Measurements from ENCODE around the gene EEIG1. TPM values are rescaled to one million over a fixed set of nuclear protein-coding genes. Genes with fewer than 3 reads are reported as not detected.

EEIG1 gene
- total RNA-seq, 2 donors from 2014 or later, result 59.2 to 75.1 TPM

DNA sequence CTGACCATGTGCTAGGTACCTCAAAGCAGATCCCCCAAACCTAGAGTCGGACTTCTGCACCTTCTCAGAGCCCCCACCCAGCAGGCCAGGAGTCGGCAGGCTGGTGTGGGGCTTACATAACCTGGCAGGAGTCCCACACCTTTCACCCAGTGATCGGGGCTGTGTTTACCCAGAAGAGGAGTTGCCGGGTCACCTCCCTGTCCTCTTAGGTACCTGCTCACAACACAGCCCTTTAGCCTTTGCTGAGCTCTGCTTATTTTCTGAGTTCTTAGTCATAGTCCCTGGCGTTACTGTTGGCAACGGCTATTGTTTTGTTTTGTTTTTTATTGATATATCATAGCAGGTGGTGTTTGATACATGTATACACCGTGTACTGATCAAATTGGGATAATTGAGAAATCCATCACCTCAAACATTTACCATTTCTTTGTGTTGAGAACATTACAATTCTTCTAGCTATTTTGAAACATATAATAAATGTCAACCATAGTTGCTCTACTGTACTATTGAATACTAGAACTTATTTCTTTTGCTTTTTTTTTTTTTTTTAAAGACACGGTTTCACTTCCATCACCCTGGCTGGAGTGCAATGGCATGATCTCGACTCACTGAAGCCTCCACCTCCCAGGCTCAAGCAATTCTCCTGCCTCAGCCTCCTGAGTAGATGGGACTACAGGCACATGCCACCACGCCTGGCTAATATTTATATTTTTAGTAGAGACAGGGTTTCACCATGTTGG, 10.4 kb upstream of the EEIG1 start:
- ATAC-seq (replicated peaks in 1 of 2), result peak; percentile 58 to 70
- peaks cover 14% of the 10 kb centered on the region for H3K4me1 Mint-ChIP-seq (ENCODE audit: low read depth)

DNA sequence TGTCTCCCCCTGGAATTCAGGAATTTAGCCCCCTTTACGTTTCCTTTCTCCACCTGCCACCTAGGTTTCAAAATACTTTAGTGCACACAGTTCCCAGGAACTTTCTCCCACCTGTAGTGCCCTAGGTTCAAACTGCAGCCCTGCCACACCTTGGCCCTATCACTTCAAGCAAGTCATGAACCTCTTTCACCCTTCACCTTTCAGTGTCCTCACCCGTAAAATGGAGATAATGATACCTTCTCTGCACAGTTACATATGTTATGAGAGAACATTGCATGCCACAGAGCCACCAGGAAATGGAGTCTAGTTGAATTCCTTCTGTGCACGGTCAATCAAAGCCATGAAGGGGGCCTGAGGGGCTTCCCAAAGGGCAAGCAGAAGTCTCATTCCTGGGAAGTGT, 9.8 kb upstream of the EEIG1 start:
- DNase-seq, result no peak
- Mint-ChIP-seq H3K9me3 (no peaks in the 10 kb centered on the region), H3K27me3 (ENCODE audit: low read depth) (no peaks in the 10 kb centered on the region), H3K36me3 (ENCODE audit: insufficient read depth in 2 of 2) (no peaks in the 10 kb centered on the region), H3K27ac (no peak overlapping the region), H3K4me3 (no peak overlapping the region), H3K4me1 (ENCODE audit: low read depth) (peaks cover 14% of the 10 kb centered on the region)
- ATAC-seq (replicated peaks in 1 of 2), result no peak

More for the DNA sequence above, 10.4 kb upstream of the EEIG1 start:
- Mint-ChIP-seq H3K27me3 (ENCODE audit: low read depth) (no peaks in the 10 kb centered on the region), H3K9me3 (no peaks in the 10 kb centered on the region), H3K36me3 (ENCODE audit: insufficient read depth in 2 of 2) (no peaks in the 10 kb centered on the region), H3K27ac (no peak overlapping the region), H3K4me3 (no peak overlapping the region)
- DNase-seq, result no peak

GRCh38 chr9:127989094-127989493, 8.3 kb upstream of the EEIG1 start:
- peaks cover 15% of the 10 kb centered on the region for H3K4me1 Mint-ChIP-seq (ENCODE audit: low read depth)
- no peak overlapping the region for H3K4me3 Mint-ChIP-seq
- ATAC-seq (replicated peaks in 1 of 2) (no peak), DNase-seq (no peak)
- H3K9me3 Mint-ChIP-seq, result no peaks in the 10 kb centered on the region
- no peak overlapping the region for H3K27ac Mint-ChIP-seq
- H3K36me3 Mint-ChIP-seq (ENCODE audit: insufficient read depth in 2 of 2), result no peaks in the 10 kb centered on the region
- H3K27me3 Mint-ChIP-seq (ENCODE audit: low read depth), result no peaks in the 10 kb centered on the region

- H3K9me3 Mint-ChIP-seq, result no peaks in the 10 kb centered on the region
- ATAC-seq (replicated peaks in 1 of 2) (no peak), DNase-seq (no peak)
- H3K27me3 Mint-ChIP-seq (ENCODE audit: low read depth), result no peaks in the 10 kb centered on the region
- no peak overlapping the region for H3K4me3 Mint-ChIP-seq
- no peak overlapping the region for H3K27ac Mint-ChIP-seq
- H3K36me3 Mint-ChIP-seq (ENCODE audit: insufficient read depth in 2 of 2), result no peaks in the 10 kb centered on the region
- peaks cover 27% of the 10 kb centered on the region for H3K4me1 Mint-ChIP-seq (ENCODE audit: low read depth)
Observed at GRCh38 chr9:127987103-127987614, 6.4 kb upstream of the EEIG1 start.

DNA sequence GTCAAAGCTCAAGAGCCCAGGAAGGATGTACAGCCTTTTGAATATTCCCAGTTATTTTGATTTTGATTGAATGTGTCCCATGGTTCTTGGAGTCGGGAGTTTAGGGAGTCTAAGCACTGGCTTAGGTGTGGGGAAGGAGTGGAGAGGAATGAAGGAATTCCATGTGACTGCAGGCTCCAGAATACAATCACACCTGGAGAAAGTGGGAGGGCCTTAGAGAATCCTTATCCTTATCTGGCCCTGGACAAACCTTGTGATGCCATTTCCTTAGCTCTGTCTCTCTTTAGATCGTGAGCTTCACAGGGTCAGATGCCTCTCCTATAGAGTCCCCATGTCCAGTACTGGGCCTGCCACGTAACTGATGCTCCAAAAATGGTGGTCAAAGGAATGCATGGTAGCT, 4.2 kb upstream of the EEIG1 start:
- no peak for ATAC-seq (replicated peaks in 1 of 2)
- no peaks in the 10 kb centered on the region for H3K9me3 Mint-ChIP-seq
- H3K27ac Mint-ChIP-seq, result no peak overlapping the region
- peaks cover 0 to 2% of the 10 kb centered on the region in 2 donors for H3K36me3 Mint-ChIP-seq (ENCODE audit: insufficient read depth in 2 of 2)
- H3K27me3 Mint-ChIP-seq (ENCODE audit: low read depth), result no peaks in the 10 kb centered on the region
- H3K4me3 Mint-ChIP-seq, result no peak overlapping the region
- no peak for DNase-seq
- peaks cover 29% of the 10 kb centered on the region for H3K4me1 Mint-ChIP-seq (ENCODE audit: low read depth)

- Mint-ChIP-seq H3K4me1 (ENCODE audit: low read depth) (peaks cover 29% of the 10 kb centered on the region), H3K9me3 (no peaks in the 10 kb centered on the region), H3K36me3 (ENCODE audit: insufficient read depth in 2 of 2) (peaks cover 2 to 9% of the 10 kb centered on the region in 2 donors), H3K27ac (peak overlapping the region; percentile 17), H3K27me3 (ENCODE audit: low read depth) (no peaks in the 10 kb centered on the region), H3K4me3 (peak overlapping the region; percentile 39 to 59)
- no peak for ATAC-seq (replicated peaks in 1 of 2)
- peak in 1 of 2 donors; percentile 16 for DNase-seq
Observed at GRCh38 chr9:127983847-127984289, 3.1 kb upstream of the EEIG1 start.

DNA sequence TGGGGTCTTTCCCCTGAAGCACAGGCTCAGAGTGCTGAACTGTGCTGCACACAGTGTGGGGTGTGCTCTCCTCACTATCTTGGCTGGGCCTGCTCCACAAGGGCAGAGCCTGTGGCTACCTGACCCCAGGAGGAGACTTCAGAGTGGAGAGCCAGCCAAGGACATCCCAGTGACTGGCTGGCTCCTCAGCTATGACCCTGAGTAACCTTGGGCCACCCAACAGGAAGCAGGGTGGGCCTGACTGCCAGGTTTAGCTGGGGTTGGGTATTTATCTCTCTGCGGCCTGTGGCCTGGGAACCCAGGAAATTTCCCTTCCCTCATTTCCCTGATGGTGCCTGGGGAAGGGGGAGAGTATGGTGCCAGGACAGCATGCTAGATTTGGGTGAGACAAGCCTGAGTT, 2.1 kb upstream of the EEIG1 start:
- peak overlapping the region in 1 of 2 donors; percentile 59 for H3K4me3 Mint-ChIP-seq
- peaks cover 3 to 10% of the 10 kb centered on the region in 2 donors for H3K36me3 Mint-ChIP-seq (ENCODE audit: insufficient read depth in 2 of 2)
- no peaks in the 10 kb centered on the region for H3K9me3 Mint-ChIP-seq
- no peak overlapping the region for H3K27ac Mint-ChIP-seq
- no peaks in the 10 kb centered on the region for H3K27me3 Mint-ChIP-seq (ENCODE audit: low read depth)
- DNase-seq (no peak), ATAC-seq (replicated peaks in 1 of 2) (no peak)
- peaks cover 29% of the 10 kb centered on the region for H3K4me1 Mint-ChIP-seq (ENCODE audit: low read depth)

- H3K4me3 Mint-ChIP-seq, result peak overlapping the region; percentile 86 to 95
- peak overlapping the region; percentile 82 for H3K27ac Mint-ChIP-seq
- H3K9me3 Mint-ChIP-seq, result no peaks in the 10 kb centered on the region
- ATAC-seq (replicated peaks in 1 of 2) (no peak), DNase-seq (peak in 1 of 2 donors; percentile 61)
- H3K4me1 Mint-ChIP-seq (ENCODE audit: low read depth), result peaks cover 38% of the 10 kb centered on the region
- no peaks in the 10 kb centered on the region for H3K27me3 Mint-ChIP-seq (ENCODE audit: low read depth)
- peaks cover 3 to 12% of the 10 kb centered on the region in 2 donors for H3K36me3 Mint-ChIP-seq (ENCODE audit: insufficient read depth in 2 of 2)
Observed at GRCh38 chr9:127981559-127982121, 851 bp upstream of the EEIG1 start.

- H3K27ac Mint-ChIP-seq, result peak overlapping the region; percentile 49
- peaks cover 3 to 12% of the 10 kb centered on the region in 2 donors for H3K36me3 Mint-ChIP-seq (ENCODE audit: insufficient read depth in 2 of 2)
- no peaks in the 10 kb centered on the region for H3K9me3 Mint-ChIP-seq
- peak overlapping the region; percentile 90 to 98 for H3K4me3 Mint-ChIP-seq
- DNase-seq (peak; percentile 68 to 72), ATAC-seq (replicated peaks in 1 of 2) (peak; percentile 33 to 36)
- peaks cover 52% of the 10 kb centered on the region for H3K4me1 Mint-ChIP-seq (ENCODE audit: low read depth)
- no peaks in the 10 kb centered on the region for H3K27me3 Mint-ChIP-seq (ENCODE audit: low read depth)
Observed at GRCh38 chr9:127980060-127980705, 606 bp downstream of the EEIG1 start.

- Mint-ChIP-seq H3K4me1 (ENCODE audit: low read depth) (peaks cover 59% of the 10 kb centered on the region), H3K27ac (peak overlapping the region; percentile 49), H3K27me3 (ENCODE audit: low read depth) (no peaks in the 10 kb centered on the region), H3K4me3 (peak overlapping the region; percentile 90 to 98), H3K9me3 (no peaks in the 10 kb centered on the region), H3K36me3 (ENCODE audit: insufficient read depth in 2 of 2) (peaks cover 3 to 12% of the 10 kb centered on the region in 2 donors)
- ATAC-seq (replicated peaks in 1 of 2) (no peak), DNase-seq (peak; percentile 47 to 51)
Observed at GRCh38 chr9:127979333-127980059, 1.3 kb downstream of the EEIG1 start.

- ATAC-seq (replicated peaks in 1 of 2) (no peak), DNase-seq (no peak)
- peaks cover 62% of the 10 kb centered on the region for H3K4me1 Mint-ChIP-seq (ENCODE audit: low read depth)
- H3K4me3 Mint-ChIP-seq, result peak overlapping the region; percentile 90 to 98
- peaks cover 3 to 12% of the 10 kb centered on the region in 2 donors for H3K36me3 Mint-ChIP-seq (ENCODE audit: insufficient read depth in 2 of 2)
- H3K27ac Mint-ChIP-seq, result peak overlapping the region; percentile 5
- H3K9me3 Mint-ChIP-seq, result no peaks in the 10 kb centered on the region
- no peaks in the 10 kb centered on the region for H3K27me3 Mint-ChIP-seq (ENCODE audit: low read depth)
Observed at GRCh38 chr9:127979015-127979332, 1.8 kb downstream of the EEIG1 start.

DNA sequence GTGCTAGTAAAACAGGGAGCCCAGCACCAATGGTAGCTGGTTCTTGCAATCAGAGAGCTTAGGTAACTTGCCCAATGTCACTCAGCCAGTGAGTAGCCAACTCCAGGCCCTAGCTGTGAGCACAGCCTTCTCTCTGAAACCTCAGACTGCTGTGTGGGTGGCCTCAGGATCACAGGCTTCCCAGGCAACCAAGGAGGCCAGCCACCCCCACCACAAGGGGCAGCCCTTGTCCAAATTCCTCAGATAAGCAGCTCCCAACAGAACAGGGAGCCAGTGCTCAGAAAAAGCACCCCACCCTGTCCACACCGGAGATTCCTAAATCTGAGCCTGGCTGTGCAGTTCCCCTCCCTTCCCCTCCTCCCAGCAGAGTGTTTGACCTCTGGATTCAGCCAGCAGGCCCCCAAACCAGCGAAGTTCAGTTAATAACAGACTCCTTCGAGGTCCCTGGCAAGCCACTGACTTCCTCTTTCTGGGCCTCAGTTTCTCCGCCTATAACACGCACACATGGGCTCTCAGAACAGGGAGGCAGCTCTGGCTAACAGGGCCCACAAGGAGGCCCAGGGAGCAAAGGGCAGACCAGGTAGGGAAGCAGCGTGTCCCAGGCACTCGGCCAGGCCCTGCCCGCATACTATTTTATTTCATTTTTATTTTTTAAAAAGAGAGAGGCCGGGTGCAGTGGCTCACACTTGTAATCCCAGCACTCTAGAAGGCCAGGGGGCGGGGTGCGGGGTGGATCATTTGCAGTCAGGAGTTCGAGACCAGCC, 2.7 kb downstream of the EEIG1 start:
- no peaks in the 10 kb centered on the region for H3K9me3 Mint-ChIP-seq
- H3K4me1 Mint-ChIP-seq (ENCODE audit: low read depth), result peaks cover 62% of the 10 kb centered on the region
- peak overlapping the region; percentile 76 to 90 for H3K4me3 Mint-ChIP-seq
- ATAC-seq (replicated peaks in 1 of 2) (no peak), DNase-seq (no peak)
- peaks cover 3 to 12% of the 10 kb centered on the region in 2 donors for H3K36me3 Mint-ChIP-seq (ENCODE audit: insufficient read depth in 2 of 2)
- H3K27ac Mint-ChIP-seq, result peak overlapping the region; percentile 93
- no peaks in the 10 kb centered on the region for H3K27me3 Mint-ChIP-seq (ENCODE audit: low read depth)
